ENCODE data around the gene CLCN5. TPM values are rescaled to one million over a fixed set of nuclear protein-coding genes. Genes with fewer than 3 reads are reported as not detected.

CLCN5 gene
- total RNA-seq, 1 experiment from 2014 or later, result 10.7 TPM

- TF ChIP-seq ARID4B (CRISPR knock-in tag; IDR thresholded peaks at IDR 0.05; ENCODE audit: borderline replicate concordance), result no peak
- no peak for TF ChIP-seq OVOL2 (CRISPR knock-in tag; IDR thresholded peaks at IDR 0.05; ENCODE audit: borderline replicate concordance)
- no peak for TF ChIP-seq GTF2I (CRISPR knock-in tag; conservative IDR thresholded peaks at IDR 0.05)
- no peak for TF ChIP-seq FOXP4 (CRISPR knock-in tag; IDR thresholded peaks at IDR 0.05)
- no peak for TF ChIP-seq IRF1 (CRISPR knock-in tag; IDR thresholded peaks at IDR 0.05)
Observed at GRCh38 chrX:49878834-49879655, 43.4 kb upstream of the CLCN5 start, which contains the start of gene USP27X (continued).

GRCh38 chrX:49879656-49880277, 42.6 kb upstream of the CLCN5 start:
- H3K27me3 Mint-ChIP-seq (ENCODE audit: low read depth), result peaks cover 15% of the 10 kb centered on the region
- CTCF ChIA-PET, result interaction anchor here (0.6 to 3.0 kb wide), 7 partner anchors 9 to 101 kb away, joined by 3 to 20 read pairs (median 3); partner anchors contain the start of gene CLCN5
- H3K27ac Mint-ChIP-seq, result no peak overlapping the region
- POLR2A ChIA-PET, result interaction anchor here (1.1 kb wide), 1 partner anchor 43 kb away, joined by 3 read pairs; the partner anchor contains the start of gene CLCN5
- H3K4me3 Mint-ChIP-seq, result peak overlapping the region; percentile 76
- peak; percentile 10 for ATAC-seq
- TF ChIP-seq ARID4B (CRISPR knock-in tag; IDR thresholded peaks at IDR 0.05; ENCODE audit: borderline replicate concordance), result no peak
- peaks cover 18% of the 10 kb centered on the region for H3K4me1 Mint-ChIP-seq
- DNase-seq (ENCODE audit: low spot score), result no peak
- no peaks in the 10 kb centered on the region for H3K9me3 Mint-ChIP-seq
- no peaks in the 10 kb centered on the region for H3K36me3 Mint-ChIP-seq

GRCh38 chrX:49880668-49881067, 41.7 kb upstream of the CLCN5 start:
- Mint-ChIP-seq H3K36me3 (no peaks in the 10 kb centered on the region), H3K9me3 (no peaks in the 10 kb centered on the region), H3K4me1 (peaks cover 15% of the 10 kb centered on the region), H3K4me3 (peak overlapping the region; percentile 76), H3K27me3 (ENCODE audit: low read depth) (peaks cover 15% of the 10 kb centered on the region), H3K27ac (no peak overlapping the region)
- ATAC-seq (no peak), DNase-seq (ENCODE audit: low spot score) (no peak)
- CTCF ChIA-PET, result interaction anchor here (0.7 to 3.0 kb wide), 2 partner anchors 39 to 200 kb away, joined by 3 to 20 read pairs; no protein-coding TSS in a partner anchor
- POLR2A ChIA-PET, result no interaction called here
- no peak for TF ChIP-seq ZNF423 (CRISPR knock-in tag; IDR thresholded peaks at IDR 0.05)
- no peak for TF ChIP-seq TCF7 (CRISPR knock-in tag; IDR thresholded peaks at IDR 0.05; ENCODE audit: low read depth)
- no peak for TF ChIP-seq ZNF232 (CRISPR knock-in tag; IDR thresholded peaks at IDR 0.05)
- TF ChIP-seq RELA (CRISPR knock-in tag; IDR thresholded peaks at IDR 0.05; ENCODE audit: borderline replicate concordance), result no peak
- TF ChIP-seq NR1H2 (CRISPR knock-in tag; IDR thresholded peaks at IDR 0.05), result no peak
- TF ChIP-seq ETV6 (CRISPR knock-in tag; IDR thresholded peaks at IDR 0.05), result no peak
- no peak for TF ChIP-seq MYBL2 (CRISPR knock-in tag; IDR thresholded peaks at IDR 0.05)
- TF ChIP-seq ELF4 (CRISPR knock-in tag; IDR thresholded peaks at IDR 0.05; ENCODE audit: low read depth), result no peak
- no peak for TF ChIP-seq HMGA2 (CRISPR knock-in tag; IDR thresholded peaks at IDR 0.05)
